ENCODE measurements around the gene NLGN4X. TPM values are rescaled to one million over a fixed set of nuclear protein-coding genes. Genes with fewer than 3 reads are reported as not detected.

Gene NLGN4X
- total RNA-seq = not detected

GRCh38 chrX:6228720-6229119, at the start of gene NLGN4X:
Gene NLGN4X (minus strand): TSS chrX:6228867. CDS start chrX:6151466, 77,401 bp downstream.

Measured in activated naive CD4-positive, alpha-beta T cell treated with anti-CD3 and anti-CD28 coated beads, Interleukin-2, amount 10 ng/mL, durations not matched to agents 5 hours and 36 hours (primary cell).